SJSA1 (cell line): ENCODE results near the gene TBC1D23. TPM values are rescaled to one million over a fixed set of nuclear protein-coding genes. Genes with fewer than 3 reads are reported as not detected.
"Not testable (repeated sequence)": the region's sequence is repeated elsewhere in the genome, so short reads cannot be mapped to it uniquely, and the experiment has no call there.

Experiments
- DNase-seq, 2 experiments: peaks; one replicate each; pipeline ENCODE4 v3.0.0-alpha.2; 2015 to 2020; ENCODE audit warnings: low spot score in 2 of 2, low read depth in 1 of 2
- H3K27ac ChIP-seq: fragments of 250-450 bp; sonication (Bioruptor Pico); 2 replicates; pipeline ENCODE4 v1.5.1; 2020; ENCODE audit warnings: mild to moderate bottlenecking, moderate library complexity
- H3K27me3 ChIP-seq: fragments of 250-450 bp; sonication (Bioruptor Pico); replicated peaks from 2 replicates; pipeline ENCODE4 v1.5.1; 2020; ENCODE audit warnings: mild to moderate bottlenecking, moderate library complexity
- H3K36me3 ChIP-seq: fragments of 250-450 bp; sonication (Bioruptor Pico); 2 replicates; pipeline ENCODE4 v1.5.1; 2020; ENCODE audit warnings: mild to moderate bottlenecking
- H3K4me1 ChIP-seq: fragments of 250-450 bp; sonication (Bioruptor Pico); replicated peaks from 2 replicates; pipeline ENCODE4 v1.6.1; 2021; ENCODE audit warnings: mild to moderate bottlenecking
- H3K4me3 ChIP-seq: fragments of 250-450 bp; sonication (Bioruptor Pico); 2 replicates; pipeline ENCODE4 v1.5.1; 2020; ENCODE audit warnings: mild to moderate bottlenecking
- H3K9me3 ChIP-seq: fragments of 250-450 bp; sonication (Bioruptor Pico); replicated peaks from 2 replicates; pipeline ENCODE4 v1.5.1; 2020; ENCODE audit warnings: mild to moderate bottlenecking
- total RNA-seq: library from RNA; depleted of rRNA; stranded (reverse); fragments of >200 nt; shearing (Covaris generic); gene quantifications from 2 replicates; pipeline ENCODE4 v1.2.3, GENCODE V29; 2014; rRNA removed

The TBC1D23 gene
- 22.5 and 35.3 TPM in 2 replicates for total RNA-seq

DNA sequence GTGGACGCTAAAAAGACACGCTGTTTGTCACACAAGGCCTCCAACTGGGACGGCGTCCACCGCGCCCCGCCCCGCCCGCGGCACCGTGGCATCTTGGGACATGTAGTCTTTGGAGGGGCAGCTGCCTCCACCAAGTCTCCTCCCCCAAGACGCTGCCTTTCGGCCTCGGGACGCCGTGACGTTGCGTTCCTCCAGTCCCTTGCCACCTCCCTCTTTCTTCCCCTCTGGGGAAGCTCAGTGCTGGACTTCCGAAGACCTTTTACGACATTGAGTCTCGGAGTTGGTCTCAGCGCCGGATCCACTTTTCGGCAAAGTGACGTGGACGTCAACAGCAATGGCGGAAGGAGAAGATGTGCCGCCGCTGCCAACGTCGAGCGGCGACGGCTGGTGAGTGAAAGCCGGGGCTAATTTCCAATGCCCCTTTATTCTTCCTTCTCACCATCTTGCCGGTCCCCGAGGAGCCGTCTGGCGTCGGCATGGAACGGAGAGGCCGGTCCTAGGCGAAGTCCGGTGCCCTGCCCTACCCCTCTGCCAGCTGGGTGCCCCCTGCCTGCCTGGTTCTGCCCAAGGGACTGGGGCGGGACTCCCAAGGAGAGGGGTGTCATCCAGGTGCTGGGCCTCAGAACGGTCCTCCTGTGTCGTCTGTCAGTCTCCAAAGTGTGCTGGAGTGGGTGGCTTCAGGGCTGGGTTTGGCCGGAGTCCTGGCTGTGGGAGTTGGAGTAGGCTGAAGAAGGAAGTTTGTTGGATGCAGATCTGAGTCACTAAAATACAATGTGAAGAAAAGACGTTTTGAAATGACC is at the start of gene TBC1D23:
Gene TBC1D23, plus strand, starts transcription at position 308 of the 800 bp plus-strand sequence. Its CDS starts 27 bp downstream, at position 335.
- Histone ChIP-seq H3K4me1 (peaks cover 21% of the 10 kb centered on the region), H3K9me3 (no peaks in the 10 kb centered on the region), H3K36me3 (peaks cover 3% of the 10 kb centered on the region; the same call in 1 of the 2 replicates), H3K27me3 (no peaks in the 10 kb centered on the region), H3K27ac (peak within 1 kb of the TSS; percentile 83), H3K4me3 (peak within 1 kb of the TSS; percentile 80)
- DNase-seq: peak; percentile 97 to 98

DNA sequence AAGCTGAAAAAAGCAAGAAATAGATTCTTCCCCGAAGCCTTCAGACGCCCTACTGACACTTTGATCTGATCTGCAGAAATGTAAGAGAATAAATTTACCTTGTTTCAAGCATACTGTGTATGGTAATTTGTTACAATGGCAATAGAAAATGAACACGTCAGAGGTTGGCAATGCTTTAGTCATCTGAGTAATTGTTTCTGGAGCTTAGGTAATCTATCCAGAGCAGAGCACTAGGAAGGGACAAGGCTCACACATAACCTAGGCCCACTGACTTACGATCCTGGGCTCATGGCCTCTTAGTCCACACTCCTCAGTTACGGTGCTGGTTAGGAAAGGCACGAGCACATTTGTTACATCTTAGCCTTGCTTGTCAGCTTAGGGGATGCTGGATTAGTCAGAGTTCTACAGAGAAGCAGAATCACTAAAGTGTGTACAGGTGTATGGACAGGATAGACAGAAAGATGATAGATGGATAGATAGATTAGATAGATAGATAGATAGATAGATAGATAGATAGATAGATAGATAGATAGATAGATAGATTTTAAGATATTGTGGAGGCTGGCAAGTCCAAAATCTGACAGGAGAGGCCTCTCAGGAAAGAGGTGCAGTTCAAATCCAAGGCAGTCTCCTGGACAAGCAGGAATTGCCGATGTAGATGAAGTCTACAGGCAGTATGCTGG is 46.8 kb upstream of the TBC1D23 start:
- H3K27ac ChIP-seq: no peak overlapping the region
- peaks cover 21% of the 10 kb centered on the region for H3K4me1 ChIP-seq
- H3K27me3 ChIP-seq: no peaks in the 10 kb centered on the region
- DNase-seq: peak in 1 of 2 experiments; percentile 13
- no peaks in the 10 kb centered on the region for H3K9me3 ChIP-seq
- H3K4me3 ChIP-seq: no peak overlapping the region
- no peaks in the 10 kb centered on the region for H3K36me3 ChIP-seq

DNA sequence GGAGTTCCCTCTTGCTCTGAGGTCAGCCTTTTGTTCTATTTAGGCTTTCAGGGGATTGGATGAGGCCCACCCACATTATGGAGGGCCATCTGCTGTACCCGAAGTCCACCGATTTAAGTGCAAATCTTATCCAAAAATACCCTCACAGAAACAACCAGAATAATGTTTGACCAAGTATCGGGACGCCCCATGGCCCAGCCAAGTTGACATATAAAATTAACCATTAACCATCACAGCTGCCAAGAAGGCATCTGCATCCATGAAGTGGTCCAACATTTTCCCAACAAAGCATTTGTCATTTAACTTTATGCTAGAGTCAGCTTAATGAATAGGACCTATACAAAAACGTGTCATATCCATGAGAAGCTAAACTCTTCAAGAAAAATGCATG is 46.2 kb upstream of the TBC1D23 start:
- no peaks in the 10 kb centered on the region for H3K27me3 ChIP-seq
- peaks cover 21% of the 10 kb centered on the region for H3K4me1 ChIP-seq
- no peaks in the 10 kb centered on the region for H3K9me3 ChIP-seq
- no peak overlapping the region for H3K27ac ChIP-seq
- no peak for DNase-seq
- H3K4me3 ChIP-seq: no peak overlapping the region
- no peaks in the 10 kb centered on the region for H3K36me3 ChIP-seq

DNA sequence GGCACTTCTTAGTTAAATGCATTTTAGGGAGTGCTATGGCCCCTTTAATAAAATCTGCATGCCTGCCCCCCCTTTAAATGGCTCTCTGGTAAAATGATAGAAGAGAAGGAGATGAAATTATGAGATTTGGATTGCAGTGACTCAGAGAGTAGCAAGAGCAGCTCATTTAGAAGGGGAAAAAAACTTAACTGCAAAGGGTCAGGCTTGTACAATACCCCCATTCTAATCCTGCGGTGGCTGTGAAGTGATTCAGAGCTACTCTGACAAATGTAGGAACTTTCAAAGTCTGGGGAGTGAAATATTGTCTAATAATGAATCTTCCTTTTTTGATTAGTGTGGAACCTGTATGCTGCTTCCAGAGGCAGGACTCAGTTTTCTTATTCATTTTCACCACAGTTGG is 44.1 kb upstream of the TBC1D23 start:
- H3K4me1 ChIP-seq: peaks cover under 1% of the 10 kb centered on the region; the same call in 1 of the 2 replicates
- DNase-seq: no peak
- no peaks in the 10 kb centered on the region for H3K9me3 ChIP-seq
- no peaks in the 10 kb centered on the region for H3K27me3 ChIP-seq
- no peak overlapping the region for H3K4me3 ChIP-seq
- H3K36me3 ChIP-seq: no peaks in the 10 kb centered on the region
- H3K27ac ChIP-seq: no peak overlapping the region

DNA sequence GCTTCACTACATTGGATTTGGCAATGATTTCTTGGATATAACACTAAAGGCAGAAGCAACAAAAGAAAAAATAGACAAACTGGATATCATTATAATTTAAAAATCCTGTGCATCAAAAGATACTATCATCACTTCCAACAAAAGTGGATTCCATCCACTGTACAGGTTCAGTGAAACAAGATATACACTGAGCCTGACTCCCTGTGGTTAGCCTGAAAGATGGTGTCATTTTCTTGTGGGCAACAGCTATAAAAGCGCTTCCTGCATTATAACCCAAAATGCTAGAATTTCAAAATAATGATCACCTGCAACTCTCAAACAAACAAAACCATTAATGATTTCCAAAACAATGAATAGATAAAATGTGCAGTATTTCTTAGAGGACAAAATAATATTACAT is 39.6 kb upstream of the TBC1D23 start:
- H3K27ac ChIP-seq: no peak overlapping the region
- no peaks in the 10 kb centered on the region for H3K27me3 ChIP-seq
- no peaks in the 10 kb centered on the region for H3K9me3 ChIP-seq
- DNase-seq: no peak
- H3K4me3 ChIP-seq: no peak overlapping the region
- H3K4me1 ChIP-seq: peaks cover under 1% of the 10 kb centered on the region; the same call in 1 of the 2 replicates
- no peaks in the 10 kb centered on the region for H3K36me3 ChIP-seq

DNA sequence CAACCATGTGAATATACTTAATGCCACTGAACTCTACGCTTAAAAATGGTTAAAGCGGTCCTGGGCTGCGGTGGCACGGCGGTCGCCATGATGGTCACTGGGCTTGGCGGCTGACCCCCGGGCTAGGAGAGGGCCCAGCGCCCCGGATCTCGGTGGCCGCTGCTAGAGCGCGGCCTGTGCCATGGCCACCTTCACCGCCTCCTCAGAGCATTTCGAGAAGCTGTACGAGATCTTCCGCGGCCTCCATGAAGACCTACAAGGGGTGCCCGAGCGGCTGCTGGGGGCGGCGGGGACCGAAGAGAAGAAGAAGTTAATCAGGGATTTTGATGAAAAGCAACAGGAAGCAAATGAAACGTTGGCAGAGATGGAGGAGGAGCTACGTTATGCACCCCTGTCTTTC is 35.6 kb upstream of the TBC1D23 start:
- no peak for DNase-seq
- Histone ChIP-seq H3K4me3 (no peak overlapping the region), H3K4me1 (peaks cover 16% of the 10 kb centered on the region), H3K27me3 (no peaks in the 10 kb centered on the region), H3K36me3 (no peaks in the 10 kb centered on the region), H3K27ac (no peak overlapping the region), H3K9me3 (no peaks in the 10 kb centered on the region)

DNA sequence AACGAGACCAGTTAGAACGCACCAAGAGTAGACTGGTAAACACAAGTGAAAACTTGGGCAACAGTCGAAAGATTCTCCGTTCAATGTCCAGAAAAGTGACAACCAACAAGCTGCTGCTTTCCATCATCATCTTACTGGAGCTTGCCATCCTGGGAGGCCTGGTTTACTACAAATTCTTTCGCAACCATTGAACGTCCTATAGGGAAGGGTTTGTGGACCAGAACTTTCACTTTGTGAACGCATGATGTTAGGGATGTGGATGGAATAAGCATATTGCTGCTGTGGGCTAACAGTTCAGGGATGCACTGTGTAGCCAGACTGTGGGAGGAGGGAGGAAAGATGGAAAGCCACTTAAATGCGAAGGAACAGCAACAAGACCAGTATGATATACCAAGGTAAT is 34.9 kb upstream of the TBC1D23 start:
- Histone ChIP-seq H3K27ac (no peak overlapping the region), H3K9me3 (no peaks in the 10 kb centered on the region), H3K4me3 (no peak overlapping the region), H3K36me3 (no peaks in the 10 kb centered on the region), H3K4me1 (peaks cover 16% of the 10 kb centered on the region), H3K27me3 (no peaks in the 10 kb centered on the region)
- DNase-seq: no peak

DNA sequence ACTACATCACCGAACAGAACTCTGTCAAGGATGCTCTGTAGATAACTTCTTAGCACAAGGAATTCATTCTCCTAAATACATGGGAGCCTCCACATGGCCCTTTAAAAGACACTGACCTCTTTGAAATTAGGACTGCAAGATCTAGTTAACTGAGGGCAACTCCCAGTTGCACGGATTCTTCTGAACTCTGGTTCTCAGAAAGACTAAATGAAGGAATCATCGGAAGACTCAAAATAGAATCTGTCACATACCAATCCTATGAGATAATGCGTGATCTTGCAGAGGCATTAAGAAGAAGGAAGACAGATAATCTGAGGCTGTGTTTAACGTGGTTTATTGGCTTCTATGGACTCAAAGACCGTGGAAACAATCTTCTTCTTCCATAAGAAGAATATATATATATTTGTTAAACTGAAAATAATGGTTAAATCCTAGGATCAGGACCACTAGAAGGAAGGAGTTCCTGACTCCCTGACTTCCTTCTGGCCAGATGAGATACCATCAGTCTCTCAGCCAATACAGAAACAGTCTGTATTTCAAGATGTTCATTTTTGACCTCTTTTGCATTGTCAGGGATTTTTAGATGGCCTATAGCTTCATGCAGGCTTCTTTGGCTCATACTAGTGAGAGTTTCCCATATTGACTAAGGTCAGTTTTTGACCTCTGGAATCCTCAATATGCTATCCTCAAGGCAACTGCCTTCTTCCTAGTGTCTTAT is 33.9 kb upstream of the TBC1D23 start:
- H3K4me1 ChIP-seq: peaks cover 19% of the 10 kb centered on the region
- DNase-seq: peak in 1 of 2 experiments; percentile 60
- no peak overlapping the region for H3K4me3 ChIP-seq
- H3K27ac ChIP-seq: peak overlapping the region; percentile 47
- H3K9me3 ChIP-seq: no peaks in the 10 kb centered on the region
- no peaks in the 10 kb centered on the region for H3K36me3 ChIP-seq
- H3K27me3 ChIP-seq: no peaks in the 10 kb centered on the region

DNA sequence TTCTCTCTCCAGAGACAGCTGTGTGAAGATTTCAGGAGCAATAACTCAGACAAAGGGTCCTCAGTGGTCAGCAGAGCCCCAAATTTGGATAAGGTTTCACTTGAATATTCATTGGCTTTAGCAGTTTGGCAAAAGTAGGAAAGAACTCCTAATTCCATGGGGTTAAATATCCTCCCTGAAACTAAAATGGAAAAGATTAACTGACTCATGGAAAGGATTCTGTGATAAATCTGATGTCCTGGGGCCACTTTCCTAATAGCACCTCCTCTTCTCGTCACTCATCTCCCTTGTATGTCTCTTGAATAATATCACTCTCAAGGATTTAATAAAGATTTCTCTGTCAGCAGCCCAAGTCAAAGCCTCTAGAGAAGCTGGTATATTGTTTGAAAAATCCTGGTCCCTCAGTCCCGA is 33.3 kb upstream of the TBC1D23 start:
- Histone ChIP-seq H3K27ac (peak overlapping the region; percentile 47), H3K4me3 (no peak overlapping the region), H3K4me1 (peaks cover 19% of the 10 kb centered on the region), H3K36me3 (no peaks in the 10 kb centered on the region), H3K27me3 (no peaks in the 10 kb centered on the region), H3K9me3 (no peaks in the 10 kb centered on the region)
- DNase-seq: no peak

DNA sequence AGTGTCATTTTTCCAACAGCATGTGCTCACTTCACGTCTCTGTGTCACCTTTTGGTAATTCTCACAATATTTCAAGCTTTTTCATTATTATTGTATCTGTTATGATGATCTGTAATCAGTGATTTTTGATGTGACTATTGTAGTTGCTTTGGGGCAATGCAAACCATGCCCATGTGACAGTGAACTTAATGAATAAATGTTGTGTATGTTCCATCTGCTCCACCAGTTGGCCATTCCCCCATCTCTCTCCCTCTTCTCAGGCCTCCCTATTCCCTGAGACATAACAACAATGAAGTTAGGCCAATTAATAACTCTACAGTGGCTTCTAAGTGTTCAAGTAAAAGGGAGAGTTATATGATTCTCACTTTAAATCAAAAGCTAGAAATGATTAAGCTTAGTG is 32.5 kb upstream of the TBC1D23 start:
- DNase-seq: no peak
- Histone ChIP-seq H3K27ac (no peak overlapping the region), H3K4me3 (no peak overlapping the region), H3K36me3 (no peaks in the 10 kb centered on the region), H3K27me3 (no peaks in the 10 kb centered on the region), H3K4me1 (peaks cover 19% of the 10 kb centered on the region), H3K9me3 (no peaks in the 10 kb centered on the region; the same call in 1 of the 2 replicates)

DNA sequence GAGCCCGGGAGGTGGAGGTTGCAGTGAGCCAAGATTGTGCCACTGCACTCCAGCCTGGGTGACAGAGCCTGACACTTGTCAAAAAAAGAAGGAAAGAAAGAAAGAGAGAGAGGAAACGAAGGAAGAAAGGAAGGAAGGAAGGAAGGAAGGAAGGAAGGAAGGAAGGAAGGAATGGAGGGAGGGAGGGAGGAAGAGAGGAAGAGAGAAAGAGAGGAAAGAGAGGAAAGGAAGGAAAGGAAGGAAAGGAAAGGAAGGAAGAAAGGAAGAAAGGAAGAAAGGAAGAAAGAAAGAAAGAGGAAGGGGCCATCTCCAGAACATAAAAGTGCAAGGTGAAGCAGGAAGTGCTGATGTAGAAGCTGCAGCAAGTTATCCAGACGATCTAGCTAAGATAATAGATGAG is 31.6 kb upstream of the TBC1D23 start:
- H3K4me3 ChIP-seq, DNase-seq, H3K27ac ChIP-seq, H3K27me3 ChIP-seq, H3K9me3 ChIP-seq, H3K36me3 ChIP-seq: not testable (repeated sequence)
- peaks cover 19% of the 10 kb centered on the region for H3K4me1 ChIP-seq

DNA sequence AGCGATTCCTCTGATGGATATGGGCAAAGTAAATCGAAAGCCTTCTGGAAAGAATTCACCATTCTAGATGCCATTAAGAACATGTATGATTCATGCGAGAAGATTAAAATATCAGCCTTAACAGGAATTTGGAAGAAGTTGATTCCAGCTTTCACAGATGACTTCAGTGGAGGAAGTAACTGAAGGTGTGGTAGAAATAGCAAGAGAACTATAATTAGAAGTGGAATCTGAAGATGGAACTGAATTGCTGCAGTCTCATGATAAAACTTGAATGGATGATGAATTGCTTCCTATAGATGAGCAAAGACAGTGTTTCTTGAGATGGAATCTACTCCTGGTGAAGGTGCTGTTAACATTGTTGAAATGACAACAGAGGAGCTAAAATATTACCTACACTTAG is 30.1 kb upstream of the TBC1D23 start:
- H3K27me3 ChIP-seq: no peaks in the 10 kb centered on the region
- no peak for DNase-seq
- H3K4me1 ChIP-seq: peaks cover 19% of the 10 kb centered on the region
- no peaks in the 10 kb centered on the region; the same call in 1 of the 2 replicates for H3K9me3 ChIP-seq
- H3K36me3 ChIP-seq: no peaks in the 10 kb centered on the region
- H3K27ac ChIP-seq: no peak overlapping the region
- H3K4me3 ChIP-seq: no peak overlapping the region

DNA sequence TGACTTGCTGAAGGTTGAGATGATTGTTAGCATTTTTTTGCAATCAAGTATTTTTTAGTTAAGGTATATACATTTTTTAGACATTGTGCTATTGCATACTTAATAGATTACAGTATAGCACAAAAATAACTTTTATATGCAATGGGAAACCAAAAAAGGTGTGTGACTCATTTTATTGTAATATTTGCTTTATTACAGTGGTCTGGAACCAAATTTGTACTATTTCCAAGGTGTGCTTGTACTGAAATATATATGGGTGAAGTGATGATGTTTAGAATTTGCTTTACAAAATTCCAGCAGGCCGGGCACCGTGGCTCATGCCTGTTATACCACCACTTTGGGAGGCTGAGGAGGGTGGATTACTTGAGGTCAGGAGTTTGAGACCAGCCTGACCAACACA is 29.1 kb upstream of the TBC1D23 start:
- H3K27me3 ChIP-seq: no peaks in the 10 kb centered on the region
- DNase-seq: no peak
- H3K27ac ChIP-seq: no peak overlapping the region
- H3K36me3 ChIP-seq: no peaks in the 10 kb centered on the region
- H3K9me3 ChIP-seq: no peaks in the 10 kb centered on the region; the same call in 1 of the 2 replicates
- H3K4me1 ChIP-seq: peaks cover 13% of the 10 kb centered on the region
- H3K4me3 ChIP-seq: no peak overlapping the region

DNA sequence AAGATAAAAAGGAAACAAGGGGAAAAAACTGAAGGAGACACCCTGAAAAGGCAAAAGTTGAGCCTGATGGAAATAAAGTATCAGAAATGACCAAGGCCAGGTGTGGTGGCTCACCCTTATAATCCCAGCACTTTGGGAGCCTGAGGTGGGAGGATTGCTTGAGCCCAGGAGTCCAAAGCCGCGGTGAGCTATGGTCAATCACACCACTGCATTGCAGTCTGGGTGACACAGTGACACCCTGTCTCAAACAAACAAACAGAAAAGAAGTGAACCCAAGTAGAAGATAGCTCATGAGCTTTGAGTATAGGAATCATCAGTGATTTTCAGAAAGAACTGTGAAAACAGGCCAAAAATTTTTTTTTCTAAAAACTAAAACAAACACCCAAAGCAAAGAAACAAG is 26.4 kb upstream of the TBC1D23 start:
- 0 out of 2 replicates have a peak, but pooled peaks cover 3% of the 10 kb centered on the region for H3K4me1 ChIP-seq
- no peak overlapping the region for H3K4me3 ChIP-seq
- H3K27ac ChIP-seq: no peak overlapping the region
- no peaks in the 10 kb centered on the region for H3K36me3 ChIP-seq
- peaks cover 4% of the 10 kb centered on the region for H3K9me3 ChIP-seq
- no peak for DNase-seq
- no peaks in the 10 kb centered on the region for H3K27me3 ChIP-seq
